Midbrain (tissue), 1 donor: ENCODE measurements around the gene ZNF605.
"Not testable (repeated sequence)": the region's sequence is repeated elsewhere in the genome, so short reads cannot be mapped to it uniquely, and the experiment has no call there.

Experiments
- DNase-seq: peaks from one replicate; lab custom pipeline; 2025; lab: John Stamatoyannopoulos, UW

The ZNF605 gene

DNA sequence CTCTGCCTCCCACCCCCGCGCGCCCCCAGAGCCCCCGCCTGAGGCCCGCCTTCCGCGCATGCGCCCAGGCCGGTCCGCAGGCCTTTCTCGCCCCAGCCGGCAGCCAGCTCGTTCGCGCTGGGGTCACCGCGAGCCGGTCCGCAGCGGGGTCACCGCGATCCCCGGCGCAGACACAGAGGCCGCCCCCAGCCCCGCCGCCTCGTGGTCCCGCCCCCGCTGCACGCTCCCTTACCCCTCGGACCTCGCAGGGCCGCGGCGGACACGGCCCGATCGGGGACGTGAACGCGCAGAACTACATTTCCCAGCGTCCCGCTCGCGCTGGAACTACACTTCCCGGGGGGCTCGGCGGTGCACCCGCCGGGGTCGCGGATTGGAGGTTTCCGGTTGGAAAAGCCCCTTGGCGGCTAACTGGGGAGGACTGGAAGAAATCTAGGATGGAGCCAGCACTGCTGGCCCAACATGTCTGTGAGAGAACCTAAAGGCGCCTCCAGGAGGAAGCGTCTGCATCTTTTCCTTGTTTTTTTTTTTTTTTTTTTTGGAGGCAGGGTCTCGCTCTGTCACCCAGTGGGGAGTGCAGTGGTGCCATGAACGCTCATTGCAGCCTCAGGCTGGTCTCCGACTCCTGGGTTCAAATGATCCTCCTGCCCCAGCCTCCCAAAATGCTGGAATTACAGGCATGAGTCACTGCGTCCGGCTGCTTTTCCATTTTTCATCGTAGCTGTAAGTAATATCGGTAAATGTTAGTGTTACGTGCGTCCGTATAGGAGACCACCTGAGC, at the start of gene ZNF605:
TSS of gene ZNF605 (minus strand) at position 296 of the 778 bp plus-strand sequence. CDS start 10,671 bp downstream, outside the sequence.
- peak; percentile 88 for DNase-seq

DNA sequence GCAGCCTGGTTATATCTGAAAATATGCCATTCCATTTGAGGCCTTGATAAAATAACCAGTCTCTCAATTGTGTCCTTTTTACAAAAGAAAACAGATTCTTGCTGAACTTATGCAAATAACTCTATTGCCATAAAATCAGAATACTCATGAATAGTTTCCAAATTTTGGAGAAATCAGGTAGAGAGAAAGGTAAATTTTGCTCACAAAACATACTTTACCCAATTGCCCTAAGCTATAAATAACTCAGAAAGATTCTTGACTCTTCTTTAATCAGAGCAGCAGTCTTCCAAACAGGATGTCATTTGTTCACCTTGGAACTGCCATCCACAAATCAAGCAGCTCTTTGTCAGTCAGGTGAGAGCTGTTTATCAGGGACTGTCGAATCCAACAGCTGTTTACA, 42.6 kb upstream of the ZNF605 start:
- no peak for DNase-seq

DNA sequence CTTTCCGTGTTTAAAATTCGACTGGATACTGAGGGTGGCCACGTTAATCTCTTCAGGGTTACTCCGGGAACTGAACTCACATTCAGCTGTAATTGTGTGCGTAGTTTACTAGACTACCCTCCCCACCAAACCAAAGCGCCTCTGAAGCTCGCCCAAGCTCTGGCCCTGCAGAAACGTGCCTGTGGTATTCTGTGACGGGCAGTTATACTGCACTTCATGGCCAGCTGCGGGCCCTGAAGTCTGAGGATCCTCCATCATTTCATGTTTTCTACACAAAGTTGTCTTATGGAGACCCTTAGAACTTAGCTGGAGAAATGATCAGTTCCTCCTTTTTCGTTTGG, 30.7 kb upstream of the ZNF605 start:
- no peak for DNase-seq

DNA sequence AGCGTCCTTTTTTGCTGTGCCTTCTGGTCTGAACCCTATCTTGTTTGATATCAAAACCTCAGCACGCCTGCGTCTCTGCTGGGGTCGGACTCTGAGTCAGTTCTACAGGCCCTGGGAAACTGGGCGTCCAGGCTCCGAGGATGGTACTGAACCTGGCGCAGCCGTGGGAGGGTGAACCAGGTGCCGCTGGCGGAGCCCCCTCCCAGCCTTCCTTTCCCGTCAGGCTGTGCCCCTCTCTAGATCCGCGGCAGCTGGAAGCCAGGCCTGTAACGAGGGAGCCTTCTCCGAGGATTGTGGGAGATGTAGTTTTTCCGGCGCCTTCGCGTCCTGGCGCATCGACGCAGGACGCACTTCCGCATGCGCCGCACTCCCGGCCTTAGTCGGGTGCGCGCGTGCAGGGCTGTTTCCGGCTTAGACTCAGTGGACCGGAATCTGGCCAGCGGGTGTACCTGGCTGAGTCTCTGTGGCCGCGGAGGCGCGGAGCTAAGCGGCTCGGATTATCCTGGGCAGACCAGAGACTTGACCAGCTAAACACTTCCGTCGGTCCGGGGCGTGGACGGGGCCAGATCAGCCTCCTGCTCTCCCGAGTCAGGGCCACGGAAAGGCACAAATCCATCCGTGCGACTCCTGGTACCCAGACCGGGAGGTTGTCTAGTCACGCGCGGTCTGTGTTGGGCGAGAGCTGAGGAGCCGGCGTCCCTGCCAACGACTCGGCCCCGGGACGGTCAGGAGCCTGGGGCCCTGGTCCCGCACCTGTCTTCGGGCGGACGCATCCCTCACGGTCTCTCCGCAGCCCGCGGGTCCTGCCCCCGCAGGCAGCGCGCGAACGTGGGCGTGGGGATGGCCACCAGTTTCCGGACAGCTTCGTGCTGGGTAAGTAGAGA, 30.1 kb upstream of the ZNF605 start, which contains the start of gene ZNF26:
TSS of gene ZNF26 (plus strand) at position 367 of the 884 bp plus-strand sequence. CDS start at position 841, 474 bp downstream.
- DNase-seq, result peak; percentile 96

DNA sequence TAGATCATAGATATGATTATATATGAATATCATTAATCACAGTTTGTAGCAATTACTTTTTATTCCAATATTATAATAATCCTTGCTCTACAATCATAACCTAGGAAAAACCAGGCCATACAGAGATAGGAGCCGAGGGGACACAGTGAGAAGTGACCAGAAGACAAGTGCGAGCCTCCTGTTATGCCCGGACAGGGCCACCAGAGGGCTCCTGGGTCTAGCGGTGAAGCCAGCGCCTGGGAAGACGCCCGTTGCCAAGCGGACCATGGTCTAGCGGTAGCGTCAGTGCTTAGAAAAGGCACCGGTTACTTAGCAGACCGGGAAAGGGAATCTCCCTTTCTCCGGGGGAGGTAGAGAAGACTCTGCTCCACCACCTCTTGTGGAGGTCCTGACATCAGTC, 20.8 kb upstream of the ZNF605 start:
- not testable (repeated sequence) for DNase-seq

DNA sequence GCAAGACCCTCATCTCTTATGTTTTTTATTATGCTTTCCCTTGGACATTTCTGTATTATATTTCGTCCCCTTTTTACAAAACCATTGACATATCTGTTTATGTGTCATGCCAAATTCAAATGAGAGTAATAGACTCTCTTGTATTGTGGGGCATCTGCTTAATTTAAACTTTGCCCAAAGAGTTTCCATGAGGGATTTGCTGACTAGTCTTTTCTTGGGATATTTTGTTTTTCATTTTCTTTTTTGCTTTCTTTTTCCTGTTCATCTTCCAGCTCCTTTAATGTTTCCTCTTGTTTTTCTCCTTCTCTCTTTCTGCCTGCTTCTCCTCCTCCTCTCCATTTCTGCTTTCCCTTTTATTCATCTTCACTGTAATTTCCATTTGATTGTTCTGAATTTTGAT, 16.3 kb upstream of the ZNF605 start:
- DNase-seq, result no peak

DNA sequence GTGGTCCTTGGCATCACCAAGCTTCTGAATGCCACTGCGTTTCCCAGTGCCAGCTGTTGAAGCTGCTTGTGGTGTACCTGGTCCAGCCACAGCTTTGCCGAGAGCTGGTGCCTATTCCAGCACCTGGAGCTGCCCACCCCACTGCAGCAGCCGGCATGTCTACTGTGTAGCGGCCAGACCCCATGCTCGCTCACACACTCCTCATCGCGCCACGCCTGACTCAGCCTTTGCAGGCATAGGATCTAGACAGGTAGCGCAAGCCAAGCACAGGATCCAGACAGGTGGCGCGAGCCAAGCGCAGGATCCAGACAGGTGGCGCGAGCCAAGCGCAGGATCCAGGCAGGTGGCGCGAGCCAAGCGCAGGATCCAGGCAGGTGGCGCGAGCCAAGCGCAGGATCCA, 11.6 kb upstream of the ZNF605 start:
- no peak for DNase-seq

DNA sequence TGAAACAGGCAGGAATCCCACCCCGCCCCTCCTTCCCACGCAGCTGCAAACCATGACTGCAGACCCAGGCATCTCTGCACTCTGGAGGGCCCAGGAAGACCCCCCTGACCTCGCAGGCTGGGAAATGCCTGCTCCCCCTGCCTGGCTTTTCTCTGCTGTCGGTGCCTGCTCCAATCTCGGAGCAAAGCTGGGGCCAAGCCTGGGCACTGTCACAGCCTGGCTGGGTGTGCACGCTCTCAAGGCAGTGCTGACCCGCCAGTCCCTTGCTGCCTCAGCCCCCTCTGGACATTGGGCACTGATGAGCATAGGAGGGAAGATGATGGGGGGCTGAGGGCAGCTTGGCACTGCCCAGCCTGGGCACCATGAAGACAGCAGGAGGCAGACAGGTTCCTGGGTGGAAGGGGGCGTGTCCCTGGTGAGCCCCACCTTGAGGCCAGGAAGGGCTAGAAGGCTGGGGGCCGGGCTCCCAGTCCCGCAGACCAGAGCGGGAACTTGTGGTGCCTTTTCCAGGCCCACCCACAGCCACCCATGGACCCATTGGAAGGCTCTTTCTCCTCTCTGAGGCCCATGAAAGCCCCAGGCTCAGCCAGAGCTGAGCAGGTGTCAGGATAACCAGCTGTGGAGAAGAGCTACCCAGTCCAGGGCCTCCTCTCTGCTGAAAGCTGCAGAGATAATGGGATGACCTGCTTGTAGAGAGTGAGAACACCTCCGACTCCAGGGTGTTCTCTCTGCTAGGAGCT, 10.7 kb upstream of the ZNF605 start:
- DNase-seq, result no peak

DNA sequence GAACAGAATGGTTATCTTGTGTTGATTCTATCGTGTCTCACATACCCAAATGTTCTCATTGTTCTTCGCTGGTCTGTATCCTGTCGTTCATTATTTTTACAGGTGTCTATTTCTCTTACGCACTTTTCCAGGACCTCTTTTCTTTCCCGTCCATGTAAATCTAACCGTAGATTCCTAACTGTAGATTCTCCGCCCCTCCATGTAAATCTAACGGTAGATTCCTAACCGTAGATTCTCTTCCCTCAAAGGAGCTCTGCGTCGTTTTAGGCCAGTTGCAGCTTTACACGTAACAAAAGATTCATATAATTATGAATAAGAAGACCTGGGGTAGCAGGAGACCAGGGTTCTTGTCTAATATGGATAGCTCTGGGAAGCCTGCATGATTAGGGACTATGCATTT, 9.7 kb upstream of the ZNF605 start:
- DNase-seq, result no peak

DNA sequence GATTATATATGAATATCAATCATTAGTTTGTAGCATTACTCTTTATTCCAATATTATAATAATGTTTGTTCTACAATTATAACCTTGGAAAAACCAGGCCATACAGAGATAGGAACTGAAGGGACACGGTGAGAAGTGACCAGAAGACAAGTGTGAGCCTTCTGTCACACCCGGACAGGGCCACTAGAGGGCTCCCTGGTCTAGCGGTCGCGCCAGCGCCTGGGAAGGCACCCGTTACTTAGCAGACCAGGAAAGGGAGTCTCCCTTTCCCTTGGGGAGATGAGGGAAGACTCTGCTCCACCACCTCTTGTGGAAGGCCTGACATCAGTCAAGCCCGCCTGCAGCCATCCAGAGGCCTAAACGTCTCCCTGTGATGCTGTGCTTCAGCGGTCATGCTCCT, 7.8 kb upstream of the ZNF605 start:
- peak; percentile 49 for DNase-seq

DNA sequence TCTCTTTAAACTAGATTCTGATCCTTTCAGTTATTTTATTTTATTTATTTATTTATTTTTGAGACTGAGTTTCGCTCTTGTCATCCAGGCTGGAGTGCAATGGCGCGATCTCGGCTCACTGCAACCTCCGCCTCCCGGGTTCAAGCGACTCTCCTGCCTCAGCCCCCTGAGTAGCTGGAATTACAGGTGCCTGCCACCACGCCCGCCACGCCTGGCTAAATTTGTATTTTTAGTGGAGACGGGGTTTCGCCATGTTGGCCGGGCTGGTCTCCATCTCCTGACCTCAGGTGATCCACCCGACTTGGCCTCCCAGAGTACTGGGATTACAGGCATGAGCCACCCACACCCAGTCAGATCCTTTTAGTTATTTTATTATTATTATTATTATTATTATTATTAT, 5.7 kb upstream of the ZNF605 start:
- DNase-seq, result not testable (repeated sequence)

DNA sequence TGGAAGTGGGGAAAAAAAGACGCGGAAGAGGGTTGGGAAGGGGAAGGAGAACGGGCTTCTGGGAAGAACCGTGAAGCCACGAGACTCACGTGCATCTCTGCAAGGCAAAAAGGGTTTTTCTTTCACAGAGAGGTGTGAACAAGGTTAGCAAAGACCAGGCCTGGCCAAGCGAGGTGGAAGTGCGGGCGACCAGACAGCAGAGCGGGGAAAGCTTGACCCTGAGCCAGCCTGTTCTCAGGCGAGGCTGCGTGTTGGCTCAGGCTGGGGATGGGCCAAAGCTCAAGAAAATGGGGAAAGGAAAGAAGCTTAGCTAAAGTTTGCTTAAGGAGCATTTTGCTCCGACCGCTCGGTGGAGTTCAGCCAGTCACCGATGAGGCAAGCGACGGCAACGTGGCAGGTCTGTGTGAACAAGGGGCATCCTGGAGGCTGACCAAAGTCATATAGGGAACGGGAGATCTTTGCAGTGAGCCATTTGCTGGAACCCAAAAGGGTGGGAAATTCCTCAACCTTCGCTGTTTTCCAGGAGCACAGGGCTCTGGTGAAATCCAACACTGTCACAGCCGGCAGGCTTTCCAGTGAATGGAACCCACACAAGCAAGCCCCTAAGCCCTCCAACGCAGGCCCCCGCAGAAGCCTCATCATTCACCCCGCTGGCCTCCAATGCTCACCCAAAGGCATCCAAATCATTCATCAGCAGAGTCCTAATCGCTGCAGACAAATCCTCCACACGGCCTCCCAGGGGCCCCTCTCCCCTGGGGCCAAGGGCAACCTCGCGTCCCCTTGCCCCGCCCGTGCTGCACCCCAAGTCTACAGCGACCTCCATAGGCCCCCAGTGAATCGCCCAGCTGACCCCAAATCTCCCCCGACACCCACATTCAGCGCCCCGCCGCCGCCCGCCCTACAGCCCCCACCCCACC, 754 bp downstream of the ZNF605 start:
- DNase-seq, result peak; percentile 33

DNA sequence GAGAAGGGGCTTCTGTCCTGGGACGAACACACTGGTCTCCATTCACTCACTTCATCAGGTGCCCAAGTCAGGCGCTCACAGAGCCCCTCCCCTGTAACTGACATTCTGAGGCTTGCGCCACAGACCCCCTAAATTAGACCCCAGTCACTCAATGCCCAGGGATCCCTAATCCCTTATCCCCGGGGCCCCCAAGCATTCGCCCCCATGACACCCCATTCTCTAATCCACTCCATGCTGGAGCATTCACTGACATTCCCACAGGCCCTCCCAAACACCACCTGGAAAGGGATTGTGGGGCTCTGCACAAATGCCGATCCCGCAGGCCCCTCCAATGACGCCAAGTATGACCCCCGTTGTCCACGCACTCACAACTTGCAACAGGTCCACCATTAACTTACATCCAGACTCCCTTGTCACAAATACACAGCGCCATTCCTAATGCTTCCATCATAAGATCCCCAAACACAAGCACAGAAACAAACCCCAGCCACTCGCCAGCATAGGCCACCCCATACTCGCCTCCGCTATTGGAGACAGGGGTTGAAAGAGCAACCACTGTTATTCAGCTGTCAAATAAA, 1.5 kb downstream of the ZNF605 start:
- no peak for DNase-seq

DNA sequence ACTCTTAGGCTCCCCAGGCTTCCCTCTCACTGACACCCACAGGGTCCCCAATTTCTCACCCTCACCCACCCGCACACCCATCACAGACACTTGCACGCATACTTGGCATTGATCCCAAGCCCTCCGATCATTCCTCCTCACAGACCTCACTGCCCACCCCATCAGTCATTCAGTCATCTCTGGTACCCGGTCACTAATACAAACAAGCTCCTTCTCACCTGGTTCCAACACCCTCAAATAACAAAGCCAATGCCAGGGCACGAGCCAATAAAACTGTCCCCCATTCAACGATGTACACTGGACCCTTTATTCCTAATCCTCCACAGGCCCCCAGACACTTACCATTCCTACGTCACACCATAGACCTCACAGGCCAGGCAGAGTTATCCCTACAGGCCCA, 2.3 kb downstream of the ZNF605 start:
- no peak for DNase-seq

DNA sequence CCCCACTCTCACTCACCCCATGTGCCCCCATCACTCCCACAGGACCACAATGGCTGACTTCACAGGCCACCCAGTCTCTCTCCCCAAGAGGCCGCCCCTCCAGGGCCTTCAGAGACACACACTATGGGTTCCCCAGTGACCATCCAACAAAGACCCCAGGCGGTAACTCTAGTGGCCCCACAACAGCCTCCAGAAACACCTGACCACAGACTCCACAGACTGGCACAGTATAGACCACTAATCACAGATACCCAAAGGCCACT, 3.0 kb downstream of the ZNF605 start:
- no peak for DNase-seq

DNA sequence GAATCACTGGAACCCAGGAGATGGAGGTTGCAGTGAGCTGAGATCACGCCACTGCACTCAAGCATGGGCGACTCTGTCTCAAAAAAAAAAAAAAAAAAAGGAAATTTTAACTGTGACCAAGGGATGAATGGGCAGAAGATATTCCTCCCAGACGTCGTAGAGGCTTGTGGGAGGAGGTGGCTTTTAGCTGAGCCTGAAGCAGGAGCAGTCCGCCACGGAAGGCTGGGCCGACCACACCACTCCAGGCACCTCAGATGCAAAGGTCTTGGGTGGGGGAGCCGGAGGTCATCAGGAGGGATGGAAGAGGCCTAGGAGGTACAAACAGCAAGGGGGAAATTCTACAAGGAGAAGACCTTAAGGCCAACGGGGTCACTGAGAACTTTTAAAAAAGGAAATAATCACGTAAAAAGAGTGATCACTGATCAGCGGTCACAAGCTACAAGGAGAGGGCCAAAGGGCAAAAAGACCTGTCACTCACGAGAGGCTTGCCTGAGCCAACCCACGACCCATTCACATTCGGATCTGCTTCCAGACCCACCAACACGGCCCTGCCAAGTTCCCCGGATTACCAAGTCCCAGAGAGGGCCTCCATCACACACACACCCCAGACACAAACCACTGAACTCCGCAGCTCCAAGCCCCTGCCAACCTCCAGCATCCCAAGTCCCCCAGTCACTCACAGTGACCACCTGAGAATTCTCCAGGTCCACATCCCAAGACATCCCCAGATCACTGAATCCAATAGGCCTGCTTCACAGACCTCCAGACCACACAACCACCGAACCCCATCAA, 3.5 kb downstream of the ZNF605 start:
- no peak for DNase-seq

DNA sequence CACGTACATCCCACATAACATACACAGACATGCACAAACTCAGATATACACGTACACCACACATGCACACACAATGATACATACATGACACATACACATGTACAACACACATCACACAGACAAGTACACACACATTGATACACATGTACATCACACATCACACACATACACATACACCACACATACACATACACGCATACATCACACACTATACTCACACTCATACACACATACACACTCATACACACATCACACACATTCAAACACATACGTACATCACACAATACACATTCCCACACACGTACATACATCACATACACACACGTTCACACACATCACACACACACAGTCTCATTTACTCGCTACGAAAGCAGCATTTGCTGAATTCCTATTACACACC, 4.5 kb downstream of the ZNF605 start:
- no peak for DNase-seq

DNA sequence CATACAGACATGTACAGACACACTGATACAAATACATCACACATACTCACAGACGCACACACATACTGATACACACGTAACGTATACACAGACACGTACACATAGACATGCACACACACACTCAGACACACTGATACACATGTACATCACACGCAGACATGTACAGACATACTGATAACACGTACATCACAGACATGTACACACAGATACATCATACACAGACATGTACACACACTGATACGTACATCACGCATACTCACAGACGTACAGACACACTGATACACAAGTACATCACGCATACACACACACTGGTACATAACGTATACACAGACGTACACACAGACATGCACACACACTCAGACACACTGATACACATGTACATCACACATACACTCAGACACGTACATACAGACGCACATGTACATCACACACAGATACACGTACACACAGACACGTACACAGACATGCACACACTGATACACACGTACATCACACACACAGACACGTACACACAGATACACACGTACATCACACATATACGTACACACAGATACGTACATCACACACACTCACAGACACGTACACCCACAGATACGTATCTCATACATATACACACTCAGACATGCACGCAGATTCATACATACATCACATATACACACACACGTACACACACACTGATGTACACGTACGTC, 5.1 kb downstream of the ZNF605 start:
- no peak for DNase-seq

DNA sequence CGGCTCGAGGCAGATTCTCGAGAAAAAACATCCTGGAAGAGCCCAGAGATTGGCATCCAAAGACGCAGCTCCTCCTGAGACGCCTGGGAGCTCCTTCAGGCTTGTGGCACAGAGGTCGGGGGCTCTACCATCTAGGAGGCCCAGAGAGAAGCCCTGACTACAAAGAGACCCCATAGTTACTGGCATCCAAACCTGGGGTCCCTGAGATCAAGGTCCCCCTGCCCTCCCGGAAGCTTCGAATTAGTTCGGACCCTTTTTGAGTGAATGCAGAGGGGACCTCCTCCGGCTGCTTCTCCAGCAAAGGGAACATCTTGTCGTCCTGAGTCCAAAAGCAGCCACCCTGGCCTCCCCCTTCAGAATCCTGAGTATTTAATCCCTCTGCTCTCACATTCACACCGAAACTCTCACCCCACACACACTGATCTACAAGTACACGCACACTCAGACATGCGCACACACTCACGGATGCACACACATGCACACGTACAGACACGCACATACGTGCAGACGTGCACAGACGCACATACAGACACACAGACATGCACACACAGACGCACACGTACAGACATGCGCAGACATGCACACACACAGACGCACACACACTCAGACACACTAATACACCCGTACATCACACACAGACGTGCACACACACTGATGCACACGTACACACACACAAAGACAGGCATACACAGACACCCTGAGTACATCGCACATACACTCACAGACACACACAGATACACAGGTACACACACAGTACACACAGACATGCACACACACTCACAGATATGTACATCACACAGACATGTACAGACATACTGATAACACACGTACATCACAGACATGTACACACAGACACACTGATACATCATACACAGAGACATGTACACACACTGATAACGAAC, 5.9 kb downstream of the ZNF605 start:
- DNase-seq, result no peak
